GM19023 (cell line): ENCODE measurements around the gene PPFIA1.

ENCODE experiments used
- ATAC-seq: cut with Tn5 transposase; IDR thresholded peaks from one replicate; pipeline ENCODE4 v1.9.1; 2021; ENCODE audit warnings: mild to moderate bottlenecking, moderate library complexity; ENCODE audit not compliant: unreplicated experiment

PPFIA1 gene

DNA sequence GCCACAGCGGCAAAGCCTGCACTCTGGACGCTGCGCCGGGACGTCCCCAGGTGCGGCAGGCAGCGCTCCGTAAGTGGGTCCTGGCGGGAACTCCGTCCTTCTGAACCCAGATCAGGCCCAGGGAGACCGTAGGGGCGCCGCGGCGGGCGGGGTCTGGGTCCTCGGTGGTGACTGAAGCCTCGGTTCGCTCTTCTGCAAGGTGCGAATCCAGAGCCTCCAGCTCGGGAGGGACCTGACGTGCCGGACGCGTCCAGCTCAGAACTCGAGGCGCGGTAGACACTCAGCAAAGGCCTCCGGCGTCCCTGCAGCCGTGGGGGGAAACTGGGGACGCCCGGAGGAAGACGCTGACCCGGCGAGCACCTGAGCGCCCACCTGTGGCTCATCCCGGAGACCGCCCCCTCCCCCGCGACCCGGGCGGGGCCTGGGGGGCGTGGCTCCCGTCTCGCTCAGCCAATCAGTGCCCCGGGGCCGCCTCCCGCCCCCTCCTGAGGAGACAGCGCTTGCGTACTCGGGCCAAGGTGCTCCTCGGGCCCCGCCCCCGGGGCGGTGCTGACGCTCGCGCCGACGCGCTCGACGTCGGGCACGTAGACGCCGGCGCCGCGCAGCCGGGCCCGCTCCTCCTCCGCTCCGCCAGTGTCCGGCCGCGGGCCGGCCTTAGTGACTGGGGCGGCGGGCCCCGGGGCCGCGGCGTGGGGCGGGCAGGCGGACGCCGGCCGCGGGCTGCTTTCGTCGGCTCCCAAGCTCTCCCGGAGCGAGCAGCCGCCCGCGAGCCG, at the start of gene PPFIA1:
TSS of gene PPFIA1 (plus strand) at position 587 of the 773 bp plus-strand sequence. CDS start 1,483 bp downstream, outside the sequence.
- ATAC-seq = peak; percentile 91

GRCh38 chr11:70220920-70221319, 49.6 kb upstream of the PPFIA1 start:
- ATAC-seq = no peak

- ATAC-seq = no peak
Observed at GRCh38 chr11:70225681-70226177, 44.8 kb upstream of the PPFIA1 start.

DNA sequence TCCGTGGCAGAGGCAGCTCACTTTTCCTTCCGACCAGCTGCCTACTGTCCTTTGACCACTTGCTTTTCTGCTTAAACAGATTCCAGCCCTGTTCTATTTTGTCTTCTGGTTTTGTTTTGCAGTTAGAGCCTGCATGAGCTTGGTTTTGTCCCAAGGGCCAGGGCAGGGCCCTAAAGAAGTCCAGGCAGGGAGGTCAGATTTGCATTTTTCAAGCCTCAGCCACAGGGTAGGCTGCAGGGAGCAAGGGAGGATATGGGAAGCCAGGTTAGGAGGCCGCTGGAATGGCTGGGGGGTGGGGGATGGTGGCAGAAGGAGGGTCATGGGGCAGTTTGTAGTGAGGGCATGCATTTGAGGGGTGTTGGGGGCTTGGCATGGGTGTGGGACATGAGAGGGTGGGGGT, 44.3 kb upstream of the PPFIA1 start:
- no peak for ATAC-seq

DNA sequence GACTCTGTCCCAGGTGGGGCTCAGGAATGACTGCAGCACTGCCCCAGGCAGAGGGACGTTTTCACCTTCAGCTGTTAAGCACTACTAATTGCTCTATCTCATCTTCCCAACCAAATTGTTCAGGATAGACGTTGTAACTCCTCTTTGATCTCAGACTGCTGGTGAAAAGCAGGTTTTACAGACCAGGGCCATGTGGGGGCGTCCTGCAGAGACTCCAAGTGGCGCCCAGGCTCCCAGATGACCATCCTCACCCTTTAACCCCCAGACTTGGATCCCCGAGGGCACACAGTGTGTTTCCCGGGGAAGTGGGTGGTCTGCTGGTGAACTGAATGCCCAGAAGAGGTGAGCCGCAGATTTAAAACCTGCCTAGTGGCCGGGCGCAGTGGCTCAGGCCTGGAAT, 43.5 kb upstream of the PPFIA1 start:
- no peak for ATAC-seq

DNA sequence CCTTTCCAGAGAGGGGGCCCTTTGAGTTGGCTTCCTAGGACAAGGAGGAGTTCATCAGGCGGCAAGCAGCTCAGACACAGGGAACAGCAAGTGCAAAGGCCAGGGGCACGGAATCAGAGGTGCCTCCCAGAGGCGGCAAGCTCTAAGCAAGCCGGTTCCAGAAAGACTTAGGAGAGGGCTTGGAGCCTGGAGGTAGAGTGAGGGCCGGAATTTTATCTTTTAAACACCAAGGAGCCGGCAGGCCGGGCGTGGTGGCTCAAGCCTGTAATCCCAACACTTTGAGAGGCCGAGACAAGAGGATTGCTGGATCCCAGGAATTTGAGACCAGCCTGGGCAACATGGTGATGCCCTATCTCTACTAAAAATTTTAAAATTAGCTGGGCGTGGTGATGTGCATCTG, 40.8 kb upstream of the PPFIA1 start:
- no peak for ATAC-seq

DNA sequence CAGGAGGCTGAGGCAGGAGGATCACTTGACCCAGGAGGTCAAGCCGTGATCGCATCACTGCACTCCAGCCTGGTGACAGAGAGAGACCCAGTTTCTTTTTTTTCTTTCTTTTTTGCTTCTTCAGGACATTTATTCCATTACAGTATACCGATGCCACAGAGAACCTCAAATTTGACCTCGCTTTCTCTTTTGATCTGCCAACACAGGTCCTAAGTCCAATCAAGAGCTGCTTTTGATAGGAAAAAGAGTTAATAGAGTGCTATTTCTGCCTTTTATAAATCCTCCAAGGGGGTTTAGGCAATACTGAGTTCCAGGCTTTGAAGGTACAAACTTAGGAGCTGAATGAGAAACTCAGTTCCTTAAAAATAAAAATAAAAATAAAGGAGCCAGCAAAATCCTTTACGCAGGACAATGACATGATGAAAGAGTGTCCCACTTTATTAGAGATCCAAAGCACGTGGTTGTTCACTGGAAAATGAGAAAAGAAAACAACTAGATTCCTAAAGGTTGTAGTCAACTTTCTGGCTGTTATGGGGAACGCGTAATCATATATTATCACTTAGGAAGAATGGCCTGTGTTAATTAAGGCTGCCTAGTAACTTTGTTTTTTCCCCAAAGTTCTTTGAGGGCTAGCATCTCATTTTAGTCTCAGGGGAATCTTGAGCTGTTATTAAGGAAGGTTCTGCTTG, 40.2 kb upstream of the PPFIA1 start:
- ATAC-seq = no peak

DNA sequence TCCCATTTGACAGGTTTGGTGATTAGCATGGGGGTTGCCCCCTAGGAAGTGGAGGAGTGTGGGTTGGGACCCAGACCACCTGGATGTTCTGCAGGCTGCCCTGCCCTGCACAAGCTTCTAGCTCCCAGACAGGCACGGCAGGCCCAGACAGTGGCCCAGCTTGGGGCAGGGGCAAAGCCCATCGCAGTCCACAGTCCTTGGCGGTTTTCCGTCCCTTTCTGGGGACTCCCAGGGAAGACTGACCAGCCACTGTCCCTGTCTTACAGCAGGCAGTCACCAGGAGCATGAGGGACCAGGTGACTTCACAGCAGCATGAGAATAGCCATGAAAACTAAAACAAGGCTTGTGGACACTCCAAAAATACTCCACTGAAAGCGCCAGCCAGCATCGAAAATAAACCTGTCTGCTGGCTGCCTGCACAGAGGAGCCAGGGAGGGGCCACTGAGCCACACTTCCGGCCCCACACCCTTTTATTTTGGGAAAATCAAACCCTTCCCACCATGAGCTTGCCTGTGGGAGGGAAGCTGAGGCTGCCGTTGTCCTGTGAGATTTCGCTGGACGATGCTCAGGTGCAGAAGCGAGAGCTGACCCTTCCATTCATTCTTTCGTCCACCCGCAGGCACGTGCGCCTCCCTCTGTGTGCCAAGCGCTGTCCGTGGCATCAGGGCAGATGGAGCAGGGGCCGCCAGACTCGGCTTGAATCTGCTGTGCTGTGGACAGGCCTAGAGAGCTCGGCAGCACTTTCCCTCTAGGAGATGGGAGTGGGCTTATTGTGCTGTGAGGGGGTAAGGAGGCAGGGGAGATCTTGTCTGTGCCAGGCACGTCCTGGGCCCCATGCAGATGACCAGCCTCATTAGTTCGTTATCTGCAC, 39.4 kb upstream of the PPFIA1 start:
- no peak for ATAC-seq

- no peak for ATAC-seq
Observed at GRCh38 chr11:70233034-70233433, 37.5 kb upstream of the PPFIA1 start.

- ATAC-seq = no peak
Observed at GRCh38 chr11:70233511-70233934, 37.0 kb upstream of the PPFIA1 start.

GRCh38 chr11:70233962-70234361, 36.5 kb upstream of the PPFIA1 start:
- ATAC-seq = no peak

- ATAC-seq = no peak
Observed at GRCh38 chr11:70240337-70240736, 30.2 kb upstream of the PPFIA1 start.

- no peak for ATAC-seq
Observed at GRCh38 chr11:70241709-70242108, 28.8 kb upstream of the PPFIA1 start.

GRCh38 chr11:70242885-70243284, 27.6 kb upstream of the PPFIA1 start:
- ATAC-seq = no peak

DNA sequence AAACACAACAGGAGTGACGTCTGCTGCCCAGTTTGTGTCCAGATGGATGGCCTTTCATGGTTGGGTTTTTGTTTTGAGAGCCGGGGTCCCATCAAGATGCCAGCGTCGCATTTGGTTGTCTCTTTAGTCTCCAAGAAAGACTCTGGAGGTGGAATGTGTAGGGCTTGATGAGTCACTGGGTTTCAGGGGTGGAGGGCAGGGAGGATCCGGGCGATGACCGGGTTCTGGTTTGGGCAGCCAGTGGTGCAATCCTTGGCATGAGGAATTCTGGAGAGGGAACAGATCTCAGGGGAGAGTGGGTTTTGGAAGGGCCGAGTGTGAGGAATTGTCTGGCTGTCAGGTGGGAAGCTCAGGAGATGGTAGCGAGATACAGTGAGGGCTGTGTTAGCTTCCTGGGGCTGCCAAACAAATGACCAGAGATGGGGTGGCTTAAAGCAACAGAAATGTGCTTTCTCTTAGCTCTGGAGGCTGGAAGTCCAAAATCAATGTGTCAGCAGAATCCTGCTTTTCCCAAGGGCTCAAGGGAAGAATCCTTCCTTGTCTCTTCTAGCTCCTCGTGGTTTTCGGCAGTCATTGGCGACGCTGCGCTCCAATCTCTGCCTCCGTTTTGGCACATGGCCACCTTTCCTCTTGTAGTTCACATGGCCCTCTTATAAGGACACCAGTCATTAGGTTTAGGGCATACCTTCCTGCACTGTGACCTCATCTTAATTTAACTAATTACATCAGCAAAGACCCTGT, 26.4 kb upstream of the PPFIA1 start:
- no peak for ATAC-seq

DNA sequence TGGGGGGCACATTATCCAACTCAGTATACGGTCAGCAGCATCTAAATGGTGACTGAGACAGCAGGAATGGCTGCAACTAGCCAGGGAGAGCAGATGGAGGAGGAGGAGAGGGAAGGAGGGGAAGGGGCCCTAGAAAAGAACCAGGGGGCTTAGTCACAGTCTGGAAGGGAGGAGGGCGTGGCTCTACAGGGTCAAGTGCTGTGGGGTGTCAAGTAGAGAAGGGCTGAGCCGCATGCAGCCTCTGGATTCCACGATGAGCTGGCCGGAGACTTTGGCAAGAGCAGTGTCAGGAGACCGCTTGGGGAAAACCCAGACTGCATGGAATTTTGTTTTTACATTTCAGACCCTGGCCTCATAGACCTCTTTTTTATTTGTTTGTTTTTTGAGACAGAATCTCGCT, 25.8 kb upstream of the PPFIA1 start:
- ATAC-seq = no peak

DNA sequence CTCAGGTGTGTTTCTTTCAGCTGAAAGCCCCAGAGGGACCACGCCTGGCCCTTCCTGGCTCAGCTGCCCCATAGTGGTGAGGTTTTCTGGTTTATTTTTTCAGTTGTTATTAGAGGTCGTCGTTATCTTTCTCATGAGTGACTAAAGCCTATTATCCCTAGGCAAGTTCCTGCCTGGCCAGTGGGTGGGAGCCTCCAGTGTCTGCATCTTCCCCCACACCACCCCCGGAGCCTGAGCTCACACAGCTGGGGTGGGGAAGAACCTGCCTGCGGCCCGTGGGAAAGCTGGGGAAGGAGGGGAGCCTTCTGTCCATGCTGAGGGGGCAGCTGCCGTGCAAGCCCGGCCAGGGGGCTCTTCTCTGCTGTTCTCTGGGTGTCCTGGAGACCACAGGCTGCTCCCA, 24.3 kb upstream of the PPFIA1 start:
- no peak for ATAC-seq

DNA sequence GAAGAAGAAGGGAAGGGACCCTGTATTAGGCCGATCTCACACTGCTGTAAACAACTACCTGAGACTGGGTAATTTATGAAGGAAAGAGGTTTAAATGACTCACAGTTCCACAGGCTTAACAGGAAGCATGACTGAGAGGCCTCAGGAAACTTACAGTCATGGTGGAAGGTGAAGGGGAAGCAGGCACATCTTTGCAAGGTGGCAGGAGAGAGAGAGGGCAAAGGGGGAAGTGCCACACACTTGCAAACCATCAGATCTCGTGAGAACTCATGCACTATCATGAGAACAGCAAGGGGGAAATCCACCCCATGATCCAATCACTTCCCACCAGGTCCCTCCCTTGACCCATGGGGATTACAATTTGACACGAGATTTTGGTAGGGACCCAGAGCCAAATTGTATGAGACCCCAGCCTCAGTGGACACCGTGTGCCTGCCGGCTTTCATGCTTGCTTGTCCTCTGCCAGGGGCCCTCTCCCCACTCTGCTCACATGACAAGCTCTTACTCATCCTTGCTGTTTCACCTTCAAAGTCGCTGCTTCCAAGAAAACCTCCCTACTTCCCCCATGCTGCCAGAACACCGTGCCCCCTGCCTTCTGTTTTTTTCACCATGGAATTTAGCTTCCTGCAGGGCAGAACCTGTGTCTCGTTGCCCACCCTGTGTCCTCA, 23.3 kb upstream of the PPFIA1 start:
- no peak for ATAC-seq

- ATAC-seq = no peak
Observed at GRCh38 chr11:70247710-70248072, 22.8 kb upstream of the PPFIA1 start.
